Astrocyte (in vitro differentiated cells and primary cell): ENCODE results near the gene MED12L. TPM values are rescaled to one million over a fixed set of nuclear protein-coding genes. Genes with fewer than 3 reads are reported as not detected.

Source experiments
- DNase-seq: peaks from one replicate; pipeline ENCODE4 v3.0.0-alpha.2; 2010; ENCODE audit warnings: low read depth
- FAIRE-seq: peaks from 2 replicates; lab custom pipeline; 2011; peaks lifted over from hg19 to GRCh38; lab: Jason Lieb, UNC
- H2AFZ ChIP-seq: 2 replicates; pipeline ENCODE4 v1.6.0; 2012; ENCODE audit warnings: low read depth, low read length, inconsistent platforms
- H3K27ac ChIP-seq: 2 replicates; pipeline ENCODE4 v1.5.1; 2011; ENCODE audit warnings: low read depth, low read length, inconsistent platforms
- H3K27me3 ChIP-seq: 2 replicates; pipeline ENCODE4 v1.6.0; 2011; ENCODE audit warnings: low read length, inconsistent platforms; ENCODE audit not compliant: insufficient read depth
- H3K36me3 ChIP-seq: 2 replicates; pipeline ENCODE4 v1.5.1; 2011; ENCODE audit warnings: low read length, inconsistent platforms; ENCODE audit not compliant: insufficient read depth
- H3K4me1 ChIP-seq: 2 replicates; pipeline ENCODE4 v1.5.1; 2011; ENCODE audit warnings: low read length, inconsistent platforms; ENCODE audit not compliant: insufficient read depth
- H3K4me2 ChIP-seq: 2 replicates; pipeline ENCODE4 v1.6.0; 2012; ENCODE audit warnings: low read length, inconsistent platforms
- H3K4me3 ChIP-seq: 2 replicates; pipeline ENCODE4 v1.5.1; 2011; ENCODE audit warnings: low read depth, mild to moderate bottlenecking, low read length, inconsistent platforms; ENCODE audit not compliant: insufficient read depth
- H3K79me2 ChIP-seq: 2 replicates; pipeline ENCODE4 v1.6.0; 2012; ENCODE audit warnings: mild to moderate bottlenecking, low read length, inconsistent platforms; ENCODE audit not compliant: insufficient read depth
- H3K9ac ChIP-seq: 2 replicates; pipeline ENCODE4 v1.6.0; 2012; ENCODE audit warnings: mild to moderate bottlenecking, low read length, inconsistent platforms
- H3K9me3 ChIP-seq: 2 replicates; pipeline ENCODE4 v1.5.1; 2012; ENCODE audit warnings: low read depth, mild to moderate bottlenecking, low read length, inconsistent platforms; ENCODE audit not compliant: insufficient read depth
- H4K20me1 ChIP-seq: 2 replicates; pipeline ENCODE4 v1.6.0; 2012; ENCODE audit warnings: low read length, inconsistent platforms; ENCODE audit not compliant: insufficient read depth
- H3K27ac Mint-ChIP-seq: one replicate; pipeline ENCODE4 v1.8.0; 2021; ENCODE audit warnings: mild to moderate bottlenecking, mixed read lengths; ENCODE audit not compliant: unreplicated experiment
- H3K27me3 Mint-ChIP-seq: one replicate; pipeline ENCODE4 v1.8.0; 2021; ENCODE audit warnings: low read depth, mixed read lengths; ENCODE audit not compliant: unreplicated experiment
- H3K36me3 Mint-ChIP-seq: one replicate; pipeline ENCODE4 v1.8.0; 2021; ENCODE audit warnings: low read depth, mixed read lengths; ENCODE audit not compliant: unreplicated experiment
- H3K4me1 Mint-ChIP-seq: one replicate; pipeline ENCODE4 v1.8.0; 2021; ENCODE audit warnings: low read depth, mixed read lengths; ENCODE audit not compliant: unreplicated experiment
- H3K4me3 Mint-ChIP-seq: one replicate; pipeline ENCODE4 v1.8.0; 2021; ENCODE audit warnings: mild to moderate bottlenecking, moderate library complexity, mixed read lengths; ENCODE audit not compliant: unreplicated experiment
- H3K9me3 Mint-ChIP-seq: one replicate; pipeline ENCODE4 v1.8.0; 2021; ENCODE audit warnings: mild to moderate bottlenecking, mixed read lengths; ENCODE audit not compliant: unreplicated experiment
- CTCF ChIP-seq: IDR thresholded peaks from 2 replicates; pipeline ENCODE4 v1.5.1; 2011; ENCODE audit warnings: low read depth, mild to moderate bottlenecking, inconsistent platforms, low read length, moderate library complexity; ENCODE audit not compliant: insufficient read depth
- EZH2 ChIP-seq: IDR thresholded peaks from 2 replicates; pipeline ENCODE4 v1.6.1; 2012; ENCODE audit warnings: mild to moderate bottlenecking, low read length, inconsistent platforms; ENCODE audit not compliant: insufficient read depth
- total RNA-seq: library from RNA; stranded (reverse); gene quantifications from 2 replicates; pipeline ENCODE4 v1.2.1, GENCODE V29; 2021

MED12L gene
- total RNA-seq, 1 donor from 2014 or later: 8.2 TPM

GRCh38 chr3:151052346-151052745, 33.1 kb upstream of the MED12L start:
- no peaks in the 10 kb centered on the region for H3K36me3 Mint-ChIP-seq
- FAIRE-seq: no peak

GRCh38 chr3:151052756-151053155, 32.7 kb upstream of the MED12L start:
- no peaks in the 10 kb centered on the region for H3K4me1 Mint-ChIP-seq
- Histone ChIP-seq H2AFZ (no peak overlapping the region), H3K27ac (no peak overlapping the region)

More at GRCh38 chr3:151052346-151052745, 33.1 kb upstream of the MED12L start:
- Histone ChIP-seq H3K27ac (no peak overlapping the region), H3K79me2 (no peaks in the 10 kb centered on the region), H3K27me3 (no peaks in the 10 kb centered on the region), H3K9ac (no peak overlapping the region), H3K36me3 (no peaks in the 10 kb centered on the region), H3K9me3 (no peaks in the 10 kb centered on the region), H3K4me1 (no peaks in the 10 kb centered on the region), H4K20me1 (no peaks in the 10 kb centered on the region), H2AFZ (no peak overlapping the region), H3K4me3 (no peak overlapping the region), H3K4me2 (no peak overlapping the region)
- Mint-ChIP-seq H3K27me3 (peaks cover 3% of the 10 kb centered on the region), H3K9me3 (no peaks in the 10 kb centered on the region), H3K27ac (no peak overlapping the region), H3K4me3 (no peak overlapping the region), H3K4me1 (no peaks in the 10 kb centered on the region)
- TF ChIP-seq CTCF: no peak
- no peak for DNase-seq

GRCh38 chr3:151058740-151059139, 26.7 kb upstream of the MED12L start:
- Histone ChIP-seq H3K27ac (no peak overlapping the region), H2AFZ (no peak overlapping the region)
- no peak for FAIRE-seq

More at GRCh38 chr3:151052756-151053155, 32.7 kb upstream of the MED12L start:
- Mint-ChIP-seq H3K27ac (no peak overlapping the region), H3K9me3 (no peaks in the 10 kb centered on the region), H3K36me3 (no peaks in the 10 kb centered on the region), H3K4me3 (no peak overlapping the region), H3K27me3 (peaks cover 3% of the 10 kb centered on the region)
- Histone ChIP-seq H4K20me1 (no peaks in the 10 kb centered on the region), H3K36me3 (no peaks in the 10 kb centered on the region), H3K27me3 (no peaks in the 10 kb centered on the region), H3K79me2 (no peaks in the 10 kb centered on the region), H3K4me2 (no peak overlapping the region), H3K9me3 (no peaks in the 10 kb centered on the region), H3K4me1 (no peaks in the 10 kb centered on the region), H3K9ac (no peak overlapping the region), H3K4me3 (no peak overlapping the region)
- DNase-seq: no peak
- no peak for FAIRE-seq
- TF ChIP-seq EZH2: no peak
- TF ChIP-seq CTCF: no peak

More at GRCh38 chr3:151058740-151059139, 26.7 kb upstream of the MED12L start:
- Mint-ChIP-seq H3K27me3 (peaks cover 3% of the 10 kb centered on the region), H3K4me3 (no peak overlapping the region), H3K27ac (no peak overlapping the region), H3K36me3 (no peaks in the 10 kb centered on the region), H3K4me1 (no peaks in the 10 kb centered on the region), H3K9me3 (no peaks in the 10 kb centered on the region)
- H3K36me3 ChIP-seq: no peaks in the 10 kb centered on the region
- no peak overlapping the region for H3K9ac ChIP-seq
- H3K27me3 ChIP-seq: no peaks in the 10 kb centered on the region
- no peak overlapping the region for H3K4me2 ChIP-seq
- H3K79me2 ChIP-seq: no peaks in the 10 kb centered on the region
- H3K9me3 ChIP-seq: no peaks in the 10 kb centered on the region
- H4K20me1 ChIP-seq: no peaks in the 10 kb centered on the region
- no peaks in the 10 kb centered on the region for H3K4me1 ChIP-seq
- no peak overlapping the region for H3K4me3 ChIP-seq
- TF ChIP-seq EZH2 (no peak), CTCF (no peak)
- no peak for DNase-seq
